Astrocyte (in vitro differentiated cells and primary cell): ENCODE results near the gene PLA2G3. TPM values are rescaled to one million over a fixed set of nuclear protein-coding genes. Genes with fewer than 3 reads are reported as not detected.

ENCODE experiments used
- DNase-seq: peaks from one replicate; pipeline ENCODE4 v3.0.0-alpha.2; 2010; ENCODE audit warnings: low read depth
- FAIRE-seq: peaks from 2 replicates; lab custom pipeline; 2011; peaks lifted over from hg19 to GRCh38; lab: Jason Lieb, UNC
- H2AFZ ChIP-seq: 2 replicates; pipeline ENCODE4 v1.6.0; 2012; ENCODE audit warnings: low read depth, low read length, inconsistent platforms
- H3K27ac ChIP-seq: 2 replicates; pipeline ENCODE4 v1.5.1; 2011; ENCODE audit warnings: low read depth, low read length, inconsistent platforms
- H3K27me3 ChIP-seq: 2 replicates; pipeline ENCODE4 v1.6.0; 2011; ENCODE audit warnings: low read length, inconsistent platforms; ENCODE audit not compliant: insufficient read depth
- H3K36me3 ChIP-seq: 2 replicates; pipeline ENCODE4 v1.5.1; 2011; ENCODE audit warnings: low read length, inconsistent platforms; ENCODE audit not compliant: insufficient read depth
- H3K4me1 ChIP-seq: 2 replicates; pipeline ENCODE4 v1.5.1; 2011; ENCODE audit warnings: low read length, inconsistent platforms; ENCODE audit not compliant: insufficient read depth
- H3K4me2 ChIP-seq: 2 replicates; pipeline ENCODE4 v1.6.0; 2012; ENCODE audit warnings: low read length, inconsistent platforms
- H3K4me3 ChIP-seq: 2 replicates; pipeline ENCODE4 v1.5.1; 2011; ENCODE audit warnings: low read depth, mild to moderate bottlenecking, low read length, inconsistent platforms; ENCODE audit not compliant: insufficient read depth
- H3K79me2 ChIP-seq: 2 replicates; pipeline ENCODE4 v1.6.0; 2012; ENCODE audit warnings: mild to moderate bottlenecking, low read length, inconsistent platforms; ENCODE audit not compliant: insufficient read depth
- H3K9ac ChIP-seq: 2 replicates; pipeline ENCODE4 v1.6.0; 2012; ENCODE audit warnings: mild to moderate bottlenecking, low read length, inconsistent platforms
- H3K9me3 ChIP-seq: 2 replicates; pipeline ENCODE4 v1.5.1; 2012; ENCODE audit warnings: low read depth, mild to moderate bottlenecking, low read length, inconsistent platforms; ENCODE audit not compliant: insufficient read depth
- H4K20me1 ChIP-seq: 2 replicates; pipeline ENCODE4 v1.6.0; 2012; ENCODE audit warnings: low read length, inconsistent platforms; ENCODE audit not compliant: insufficient read depth
- H3K27ac Mint-ChIP-seq: one replicate; pipeline ENCODE4 v1.8.0; 2021; ENCODE audit warnings: mild to moderate bottlenecking, mixed read lengths; ENCODE audit not compliant: unreplicated experiment
- H3K27me3 Mint-ChIP-seq: one replicate; pipeline ENCODE4 v1.8.0; 2021; ENCODE audit warnings: low read depth, mixed read lengths; ENCODE audit not compliant: unreplicated experiment
- H3K36me3 Mint-ChIP-seq: one replicate; pipeline ENCODE4 v1.8.0; 2021; ENCODE audit warnings: low read depth, mixed read lengths; ENCODE audit not compliant: unreplicated experiment
- H3K4me1 Mint-ChIP-seq: one replicate; pipeline ENCODE4 v1.8.0; 2021; ENCODE audit warnings: low read depth, mixed read lengths; ENCODE audit not compliant: unreplicated experiment
- H3K4me3 Mint-ChIP-seq: one replicate; pipeline ENCODE4 v1.8.0; 2021; ENCODE audit warnings: mild to moderate bottlenecking, moderate library complexity, mixed read lengths; ENCODE audit not compliant: unreplicated experiment
- H3K9me3 Mint-ChIP-seq: one replicate; pipeline ENCODE4 v1.8.0; 2021; ENCODE audit warnings: mild to moderate bottlenecking, mixed read lengths; ENCODE audit not compliant: unreplicated experiment
- EZH2 ChIP-seq: IDR thresholded peaks from 2 replicates; pipeline ENCODE4 v1.6.1; 2012; ENCODE audit warnings: mild to moderate bottlenecking, low read length, inconsistent platforms; ENCODE audit not compliant: insufficient read depth
- total RNA-seq: library from RNA; stranded (reverse); gene quantifications from 2 replicates; pipeline ENCODE4 v1.2.1, GENCODE V29; 2021
- TF ChIP-seq, protein P1 (sequence below): IDR thresholded peaks from 2 replicates; pipeline ENCODE4 v1.5.1; 2011; ENCODE audit warnings: low read depth, mild to moderate bottlenecking, inconsistent platforms, low read length, moderate library complexity; ENCODE audit not compliant: insufficient read depth

PLA2G3 gene
- total RNA-seq, 1 donor from 2014 or later, result not detected

DNA sequence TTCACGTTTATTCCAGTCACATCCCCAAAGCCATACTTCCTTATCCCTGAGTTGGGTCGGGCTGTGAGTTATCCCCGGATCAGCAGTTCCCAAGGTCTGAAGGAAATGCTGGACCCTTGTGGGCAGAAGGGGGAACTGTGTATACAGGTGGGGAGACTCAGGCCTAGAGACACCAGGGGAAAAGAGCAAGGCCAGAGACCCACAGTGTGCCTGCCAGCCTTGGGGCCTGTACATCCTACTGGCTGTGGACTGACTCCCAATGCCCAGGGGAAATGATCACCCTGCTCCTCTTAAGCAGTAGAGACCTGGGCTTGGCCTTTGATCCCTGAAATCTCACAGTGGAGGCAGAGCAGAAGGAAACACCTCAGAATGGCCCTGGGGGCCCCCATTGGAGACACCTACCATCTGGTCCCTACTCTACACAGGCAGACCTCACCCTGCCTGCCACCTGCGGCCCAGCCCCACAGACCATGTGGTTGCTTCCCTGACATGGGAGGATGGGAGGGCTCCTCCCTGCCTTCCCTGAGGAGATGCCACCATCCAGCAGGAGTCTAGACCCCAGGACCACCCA, 34.2 kb downstream of the PLA2G3 start:
- Histone ChIP-seq H3K27me3 (no peaks in the 10 kb centered on the region), H2AFZ (no peak overlapping the region), H3K4me2 (peak overlapping the region; percentile 99), H3K9me3 (no peaks in the 10 kb centered on the region), H3K4me3 (peak overlapping the region; percentile 86), H3K4me1 (peaks cover 31% of the 10 kb centered on the region), H3K36me3 (peaks cover 13% of the 10 kb centered on the region), H3K9ac (peak overlapping the region; percentile 97), H3K79me2 (peaks cover 27% of the 10 kb centered on the region), H4K20me1 (peaks cover 53% of the 10 kb centered on the region), H3K27ac (no peak overlapping the region)
- TF ChIP-seq, protein P1, sequence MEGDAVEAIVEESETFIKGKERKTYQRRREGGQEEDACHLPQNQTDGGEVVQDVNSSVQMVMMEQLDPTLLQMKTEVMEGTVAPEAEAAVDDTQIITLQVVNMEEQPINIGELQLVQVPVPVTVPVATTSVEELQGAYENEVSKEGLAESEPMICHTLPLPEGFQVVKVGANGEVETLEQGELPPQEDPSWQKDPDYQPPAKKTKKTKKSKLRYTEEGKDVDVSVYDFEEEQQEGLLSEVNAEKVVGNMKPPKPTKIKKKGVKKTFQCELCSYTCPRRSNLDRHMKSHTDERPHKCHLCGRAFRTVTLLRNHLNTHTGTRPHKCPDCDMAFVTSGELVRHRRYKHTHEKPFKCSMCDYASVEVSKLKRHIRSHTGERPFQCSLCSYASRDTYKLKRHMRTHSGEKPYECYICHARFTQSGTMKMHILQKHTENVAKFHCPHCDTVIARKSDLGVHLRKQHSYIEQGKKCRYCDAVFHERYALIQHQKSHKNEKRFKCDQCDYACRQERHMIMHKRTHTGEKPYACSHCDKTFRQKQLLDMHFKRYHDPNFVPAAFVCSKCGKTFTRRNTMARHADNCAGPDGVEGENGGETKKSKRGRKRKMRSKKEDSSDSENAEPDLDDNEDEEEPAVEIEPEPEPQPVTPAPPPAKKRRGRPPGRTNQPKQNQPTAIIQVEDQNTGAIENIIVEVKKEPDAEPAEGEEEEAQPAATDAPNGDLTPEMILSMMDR, result no peak
- no peak for TF ChIP-seq EZH2
- Mint-ChIP-seq H3K4me1 (peaks cover 38% of the 10 kb centered on the region), H3K9me3 (no peaks in the 10 kb centered on the region), H3K4me3 (peak overlapping the region; percentile 98), H3K27ac (peak overlapping the region; percentile 84), H3K36me3 (peaks cover 8% of the 10 kb centered on the region), H3K27me3 (no peaks in the 10 kb centered on the region)
- no peak for FAIRE-seq
- DNase-seq, result no peak

DNA sequence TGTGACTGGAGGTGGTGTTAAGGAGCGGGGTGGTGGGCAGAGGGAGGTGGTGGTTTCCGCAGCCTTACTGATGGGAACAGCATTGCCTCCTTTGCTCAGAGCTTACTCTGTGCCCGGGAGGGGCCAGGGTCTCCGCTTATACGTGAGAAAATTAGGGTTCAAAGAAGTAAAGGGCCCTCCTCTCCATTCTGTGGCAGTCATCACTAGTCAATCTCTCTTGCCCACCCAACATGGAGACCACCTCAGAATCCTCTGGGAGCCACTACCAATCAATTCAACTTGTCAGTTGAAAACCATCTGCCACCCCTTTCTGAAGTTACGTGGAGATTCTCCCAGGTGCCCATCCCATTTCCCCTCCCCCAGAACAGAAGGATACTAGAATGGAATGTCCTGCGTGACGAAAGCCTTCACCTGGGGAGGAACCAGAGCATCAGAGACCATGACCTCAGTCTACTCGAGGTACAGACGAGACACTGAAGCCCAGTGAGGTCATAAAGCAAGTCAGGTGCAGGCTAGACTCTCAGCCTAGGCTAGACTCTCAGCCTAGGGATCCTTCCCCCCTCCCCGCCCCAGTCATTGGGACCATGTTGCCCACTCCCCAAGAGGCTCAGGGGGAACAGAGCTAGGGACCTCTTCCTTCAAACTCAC, 34.9 kb downstream of the PLA2G3 start:
- Mint-ChIP-seq H3K4me3 (peak overlapping the region; percentile 98), H3K4me1 (peaks cover 38% of the 10 kb centered on the region), H3K36me3 (peaks cover 9% of the 10 kb centered on the region), H3K27ac (peak overlapping the region; percentile 84), H3K27me3 (no peaks in the 10 kb centered on the region), H3K9me3 (no peaks in the 10 kb centered on the region)
- Histone ChIP-seq H3K9ac (peak overlapping the region; percentile 97), H3K27ac (no peak overlapping the region), H3K79me2 (peaks cover 27% of the 10 kb centered on the region), H2AFZ (no peak overlapping the region), H3K9me3 (no peaks in the 10 kb centered on the region), H4K20me1 (peaks cover 56% of the 10 kb centered on the region), H3K4me2 (peak overlapping the region; percentile 99), H3K4me3 (no peak overlapping the region), H3K27me3 (no peaks in the 10 kb centered on the region), H3K4me1 (peaks cover 31% of the 10 kb centered on the region), H3K36me3 (peaks cover 13% of the 10 kb centered on the region)
- TF ChIP-seq, protein P1, result no peak
- TF ChIP-seq EZH2, result no peak
- DNase-seq, result no peak
- FAIRE-seq, result no peak

DNA sequence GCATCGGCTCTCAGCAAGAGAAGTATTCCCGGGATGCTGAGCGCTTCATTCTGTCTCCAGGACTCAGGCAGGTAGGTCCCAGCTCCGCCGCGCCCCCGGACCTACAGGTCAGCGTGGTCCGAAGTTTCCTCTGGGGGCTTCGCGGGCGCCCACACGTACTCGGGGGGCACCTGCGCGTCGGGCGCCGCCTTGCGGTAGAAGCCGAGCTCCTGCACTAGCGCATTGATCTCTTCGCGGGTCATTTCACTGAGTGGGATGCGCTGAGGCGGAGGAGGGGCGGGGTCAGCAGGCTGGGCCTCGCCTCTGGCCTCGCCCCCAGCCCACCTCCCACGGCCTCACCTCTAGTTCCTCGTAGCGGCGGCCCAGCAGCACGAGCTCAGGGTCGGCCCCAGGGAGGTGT, 35.4 kb downstream of the PLA2G3 start:
- no peaks in the 10 kb centered on the region for H3K27me3 ChIP-seq
- Mint-ChIP-seq H3K36me3 (peaks cover 12% of the 10 kb centered on the region), H3K4me1 (peaks cover 38% of the 10 kb centered on the region), H3K27ac (no peak overlapping the region), H3K27me3 (no peaks in the 10 kb centered on the region), H3K9me3 (no peaks in the 10 kb centered on the region), H3K4me3 (no peak overlapping the region)
- H3K4me3 ChIP-seq, result no peak overlapping the region
- H2AFZ ChIP-seq, result no peak overlapping the region
- no peak overlapping the region for H3K27ac ChIP-seq
- no peaks in the 10 kb centered on the region for H3K9me3 ChIP-seq
- no peak overlapping the region for H3K9ac ChIP-seq
- DNase-seq (no peak), FAIRE-seq (no peak)
- peaks cover 13% of the 10 kb centered on the region for H3K36me3 ChIP-seq
- TF ChIP-seq EZH2, result no peak
- TF ChIP-seq, protein P1, result peak; percentile 28
- H3K4me1 ChIP-seq, result peaks cover 31% of the 10 kb centered on the region
- peaks cover 27% of the 10 kb centered on the region for H3K79me2 ChIP-seq
- H3K4me2 ChIP-seq, result no peak overlapping the region
- peaks cover 61% of the 10 kb centered on the region for H4K20me1 ChIP-seq
